GM12801 (cell line): Measurements from ENCODE around the gene CENPN.

ENCODE experiments used
- TF ChIP-seq, protein P1 (sequence below): IDR thresholded peaks from one replicate; pipeline ENCODE4 v1.5.1; 2011; ENCODE audit warnings: control low read depth; ENCODE audit not compliant: insufficient read length; ENCODE audit errors: extremely low read depth

CENPN gene

DNA sequence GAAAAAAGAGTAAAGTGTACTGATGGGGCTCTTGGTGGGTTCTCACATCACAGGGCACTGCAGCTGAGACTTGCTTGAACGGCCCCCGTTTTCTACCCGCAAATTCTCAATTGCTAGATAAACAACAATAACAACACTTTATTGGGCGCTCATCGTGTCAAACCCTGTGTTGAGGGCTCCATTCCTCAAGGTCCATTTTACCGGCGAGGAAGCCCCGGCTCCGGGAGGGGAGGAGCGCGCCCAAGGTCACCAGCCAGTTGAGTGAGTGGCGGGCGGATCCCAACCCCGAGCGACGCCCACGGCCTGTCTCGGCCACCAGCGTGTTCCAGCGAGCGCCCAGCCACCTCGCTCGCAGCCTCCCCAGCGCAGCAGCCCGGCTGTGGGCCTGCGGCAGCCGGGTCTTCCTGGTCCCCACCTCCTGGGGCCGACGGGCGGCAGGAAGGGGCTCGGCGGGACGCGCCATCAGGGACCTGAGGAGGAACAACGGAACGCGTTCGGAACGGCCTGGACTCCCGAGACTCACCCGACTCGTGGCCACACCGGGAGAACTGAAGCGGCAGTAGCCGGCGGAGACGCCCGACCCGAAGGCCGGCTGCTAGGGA is 702 bp upstream of the CENPN start:
- TF ChIP-seq, protein P1, sequence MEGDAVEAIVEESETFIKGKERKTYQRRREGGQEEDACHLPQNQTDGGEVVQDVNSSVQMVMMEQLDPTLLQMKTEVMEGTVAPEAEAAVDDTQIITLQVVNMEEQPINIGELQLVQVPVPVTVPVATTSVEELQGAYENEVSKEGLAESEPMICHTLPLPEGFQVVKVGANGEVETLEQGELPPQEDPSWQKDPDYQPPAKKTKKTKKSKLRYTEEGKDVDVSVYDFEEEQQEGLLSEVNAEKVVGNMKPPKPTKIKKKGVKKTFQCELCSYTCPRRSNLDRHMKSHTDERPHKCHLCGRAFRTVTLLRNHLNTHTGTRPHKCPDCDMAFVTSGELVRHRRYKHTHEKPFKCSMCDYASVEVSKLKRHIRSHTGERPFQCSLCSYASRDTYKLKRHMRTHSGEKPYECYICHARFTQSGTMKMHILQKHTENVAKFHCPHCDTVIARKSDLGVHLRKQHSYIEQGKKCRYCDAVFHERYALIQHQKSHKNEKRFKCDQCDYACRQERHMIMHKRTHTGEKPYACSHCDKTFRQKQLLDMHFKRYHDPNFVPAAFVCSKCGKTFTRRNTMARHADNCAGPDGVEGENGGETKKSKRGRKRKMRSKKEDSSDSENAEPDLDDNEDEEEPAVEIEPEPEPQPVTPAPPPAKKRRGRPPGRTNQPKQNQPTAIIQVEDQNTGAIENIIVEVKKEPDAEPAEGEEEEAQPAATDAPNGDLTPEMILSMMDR, result no peak

- TF ChIP-seq, protein P1, result no peak
Observed at GRCh38 chr16:81008505-81008789, 1.4 kb downstream of the CENPN start.

- TF ChIP-seq, protein P1, result no peak
Observed at GRCh38 chr16:81012974-81013373, 6.0 kb downstream of the CENPN start.

DNA sequence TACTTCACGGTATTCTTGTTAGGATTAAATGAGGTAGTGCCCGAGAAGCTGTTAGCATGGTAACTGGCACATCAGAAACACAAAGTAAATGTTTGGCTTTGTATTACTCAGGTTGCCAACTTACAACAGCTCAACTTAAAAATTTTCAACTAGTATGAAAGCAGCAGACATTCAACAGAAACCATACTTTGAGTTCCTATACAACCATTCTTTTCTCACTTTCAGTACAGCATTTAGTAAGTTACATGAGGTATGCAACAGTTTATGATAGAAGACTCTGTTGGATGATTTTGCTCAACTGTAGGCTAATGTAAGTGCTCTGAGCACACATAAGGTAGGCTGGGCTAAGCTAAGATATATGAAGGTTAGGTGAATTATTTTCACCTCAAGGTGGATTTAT is 7.7 kb downstream of the CENPN start:
- TF ChIP-seq, protein P1, result no peak

- TF ChIP-seq, protein P1, result no peak
Observed at GRCh38 chr16:81018496-81018895, 11.5 kb downstream of the CENPN start.

DNA sequence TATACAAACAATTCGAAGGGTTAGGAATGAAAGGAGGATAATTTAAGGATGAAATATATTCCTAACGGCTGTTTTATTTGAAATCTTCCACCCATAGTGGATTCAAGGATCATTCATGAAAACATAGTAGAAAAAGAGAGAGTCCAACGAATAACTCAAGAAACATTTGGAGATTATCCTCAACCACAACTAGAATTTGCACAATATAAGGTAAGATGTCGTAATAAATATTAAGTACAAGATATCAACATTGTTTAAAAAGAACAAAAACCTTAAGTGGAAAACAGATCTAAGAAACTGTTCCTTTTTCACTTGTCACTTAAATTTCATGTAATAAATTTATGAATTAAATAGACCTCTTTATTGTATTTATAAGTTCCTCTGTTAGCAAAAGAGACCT is 19.4 kb downstream of the CENPN start:
- TF ChIP-seq, protein P1, result no peak

DNA sequence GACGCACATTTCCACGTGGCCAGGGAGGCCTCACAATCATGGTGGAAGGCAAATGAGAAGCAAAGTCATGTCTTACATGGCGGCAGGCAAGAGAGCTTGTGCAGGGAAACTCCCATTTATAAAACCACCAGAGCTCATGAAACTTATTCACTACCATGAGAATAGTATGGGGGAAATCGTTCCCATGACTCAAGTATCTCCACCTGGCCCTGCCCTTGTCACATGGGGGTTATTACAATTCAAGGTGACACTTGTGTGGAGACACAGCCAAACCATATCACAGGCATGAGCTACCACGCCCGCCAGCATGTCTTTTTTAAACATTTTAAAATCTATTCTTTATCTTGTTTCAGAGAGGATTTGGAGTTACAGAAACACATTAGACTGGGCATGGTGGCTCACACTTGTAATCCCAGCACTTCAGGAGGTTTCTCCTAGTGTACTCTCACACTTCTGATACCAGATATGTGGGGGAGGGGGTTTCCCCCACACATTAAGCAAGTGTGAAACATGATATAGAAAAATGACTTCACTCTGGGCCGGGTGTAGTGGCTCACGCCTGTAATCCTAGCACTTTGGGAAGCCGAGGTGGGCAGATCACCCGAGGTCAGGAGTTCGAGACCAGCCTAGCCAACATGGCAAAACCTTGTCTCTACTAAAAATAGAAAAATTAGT is 23.1 kb downstream of the CENPN start:
- TF ChIP-seq, protein P1, result no peak
